ENCODE measurements around the gene MEOX2.

- TF ChIP-seq GATA2 (IDR thresholded peaks at IDR 0.05; ENCODE audit: low read depth, low read length), result no peak
- TF ChIP-seq GATA3 (IDR thresholded peaks at IDR 0.05; ENCODE audit: low read depth, low read length), result no peak
These were observed 1.6 kb downstream of the MEOX2 start for GRCh38 chr7:15684871-15685270.

Data from SH-SY5Y (cell line).